Limb (tissue), 2 donors: Measurements from ENCODE around the gene MREG.

Experiments used
- DNase-seq, 2 donors: peaks; one replicate each; pipeline ENCODE4 v3.0.0-alpha.2; 2016; ENCODE audit errors: extremely low spot score in 2 of 2

Gene MREG, protein sequence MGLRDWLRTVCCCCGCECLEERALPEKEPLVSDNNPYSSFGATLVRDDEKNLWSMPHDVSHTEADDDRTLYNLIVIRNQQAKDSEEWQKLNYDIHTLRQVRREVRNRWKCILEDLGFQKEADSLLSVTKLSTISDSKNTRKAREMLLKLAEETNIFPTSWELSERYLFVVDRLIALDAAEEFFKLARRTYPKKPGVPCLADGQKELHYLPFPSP

DNA sequence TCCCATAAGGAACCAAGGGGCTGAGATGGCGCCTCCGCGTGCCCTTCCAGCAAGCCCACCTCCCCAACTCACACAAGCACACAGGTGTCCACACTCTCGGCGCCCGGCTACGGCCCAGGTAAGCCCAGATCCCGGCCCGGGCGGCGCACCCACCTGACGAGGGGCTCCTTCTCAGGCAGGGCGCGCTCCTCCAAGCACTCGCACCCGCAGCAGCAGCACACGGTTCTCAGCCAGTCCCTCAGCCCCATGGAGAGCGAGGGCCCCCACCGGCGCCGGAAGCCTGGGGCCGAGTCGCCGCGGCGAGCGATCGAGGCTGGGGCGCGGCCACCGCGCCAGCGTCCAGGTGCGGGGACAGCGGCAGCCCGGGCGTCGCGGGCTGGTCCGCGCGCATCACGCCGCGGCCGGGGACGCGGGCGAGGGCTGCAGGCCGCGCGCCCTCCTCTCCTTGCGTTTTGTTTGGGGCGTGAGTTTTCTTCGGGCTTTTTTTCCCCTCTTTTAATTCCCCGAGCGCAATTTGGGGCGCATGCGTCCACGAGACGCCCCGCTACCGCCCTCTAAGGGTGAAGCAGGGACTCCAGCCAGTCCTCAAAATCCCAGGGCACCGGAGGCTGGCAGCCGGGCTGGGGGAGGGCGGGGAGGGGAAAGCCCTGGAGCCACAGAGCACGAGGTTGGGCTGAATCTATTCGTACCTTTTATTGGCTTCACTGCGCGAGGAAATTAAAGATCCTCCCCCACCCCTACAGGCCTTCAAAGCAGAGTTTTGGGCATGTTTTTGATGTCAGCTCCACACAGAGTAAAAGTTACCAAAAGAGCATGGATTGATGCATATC lies at the start of gene MREG:
MREG (minus strand) TSS at position 472 of the 830 bp plus-strand sequence; CDS start at position 248, 224 bp downstream.
- peak; percentile 77 to 90 for DNase-seq

DNA sequence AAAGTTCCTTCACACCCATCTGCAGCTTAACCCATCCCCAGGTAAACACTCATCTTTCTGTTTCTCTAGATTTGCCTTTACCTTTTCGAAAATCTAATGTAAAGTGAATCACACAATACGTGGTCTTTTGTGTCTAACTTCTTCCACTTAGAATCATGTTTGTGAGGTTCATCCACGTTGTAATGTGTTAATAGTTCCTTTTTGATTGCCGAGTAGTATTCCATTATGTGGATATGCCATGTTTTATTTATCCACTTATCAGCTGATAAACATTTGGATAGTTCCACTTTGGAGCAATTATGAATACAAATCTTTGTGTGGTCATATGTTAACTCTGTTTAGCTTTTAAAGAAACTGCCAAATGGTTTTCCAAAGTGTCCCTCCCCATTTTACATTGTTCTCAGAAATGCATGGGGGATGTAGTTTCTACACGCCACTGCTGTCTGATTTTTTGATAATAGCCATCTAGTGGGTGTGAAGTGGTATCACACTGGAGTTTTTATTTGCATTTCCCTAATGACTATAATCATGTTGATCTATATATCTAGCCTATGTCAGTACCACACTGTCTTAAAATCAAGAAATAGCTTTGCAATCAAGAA lies 46.0 kb upstream of the MREG start:
- DNase-seq, result no peak

DNA sequence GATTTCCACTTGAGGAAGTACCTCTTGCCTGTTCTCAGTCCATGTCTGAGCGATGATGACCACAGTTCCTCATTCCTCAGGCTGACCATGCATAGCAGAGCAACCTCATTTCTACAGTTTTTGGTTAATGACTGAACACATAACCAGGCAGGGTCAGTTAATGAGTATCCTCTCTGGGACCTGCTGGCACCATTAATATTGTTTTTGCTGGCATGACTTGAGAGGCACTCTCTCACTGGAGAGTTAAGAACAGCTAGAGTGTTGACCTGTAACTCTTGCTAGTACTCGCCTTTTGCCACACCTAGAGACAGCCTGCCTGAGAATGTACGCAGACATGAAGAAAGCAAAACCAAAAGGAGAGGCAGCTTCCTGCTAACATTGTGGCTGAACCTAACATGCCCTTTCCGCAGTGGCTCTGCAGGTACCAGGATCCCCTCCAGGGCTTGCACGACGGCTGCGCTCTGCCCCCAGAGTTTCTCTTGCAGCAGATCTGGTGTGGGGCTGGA lies 44.4 kb upstream of the MREG start:
- no peak for DNase-seq

GRCh38 chr2:216056739-216057138 lies 43.4 kb upstream of the MREG start:
- no peak for DNase-seq

DNA sequence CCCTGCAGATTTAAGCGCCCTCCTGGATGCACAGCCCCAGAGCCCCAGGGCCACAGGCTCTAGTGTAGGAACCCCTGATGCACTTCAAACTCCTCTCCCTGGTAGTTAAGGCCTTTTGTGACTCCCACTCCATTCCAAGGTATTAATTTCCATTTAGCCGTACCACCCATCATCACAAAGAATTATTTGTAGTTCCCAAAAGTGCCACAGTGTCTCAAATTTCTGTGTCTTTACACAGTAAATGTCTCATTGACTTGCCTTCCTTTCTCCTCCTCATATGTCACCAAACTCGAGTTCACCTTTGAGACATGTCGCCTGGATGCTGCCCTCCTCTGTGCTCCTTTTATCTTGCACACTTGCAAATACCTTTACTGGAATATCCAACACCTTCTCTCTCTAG lies 42.3 kb upstream of the MREG start:
- no peak for DNase-seq

DNA sequence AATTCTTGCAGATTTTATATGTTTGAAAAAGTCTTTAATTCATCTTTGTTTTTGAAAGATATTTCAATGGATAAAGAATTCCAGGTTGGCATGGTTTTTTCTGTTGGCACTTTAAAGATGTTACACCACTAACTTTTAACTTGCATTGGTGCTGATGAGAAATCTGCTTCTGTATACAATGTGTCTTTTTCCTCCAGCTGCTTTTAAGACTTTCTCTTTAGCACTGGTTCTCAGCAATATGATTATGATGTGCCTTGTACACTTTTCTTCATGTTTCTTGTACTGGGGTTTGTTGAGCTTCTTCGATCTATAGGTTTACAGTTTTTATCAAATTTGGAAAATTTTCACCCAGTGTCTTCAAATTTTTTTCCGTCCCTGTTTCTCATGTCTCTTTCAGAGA lies 39.1 kb upstream of the MREG start:
- no peak for DNase-seq

DNA sequence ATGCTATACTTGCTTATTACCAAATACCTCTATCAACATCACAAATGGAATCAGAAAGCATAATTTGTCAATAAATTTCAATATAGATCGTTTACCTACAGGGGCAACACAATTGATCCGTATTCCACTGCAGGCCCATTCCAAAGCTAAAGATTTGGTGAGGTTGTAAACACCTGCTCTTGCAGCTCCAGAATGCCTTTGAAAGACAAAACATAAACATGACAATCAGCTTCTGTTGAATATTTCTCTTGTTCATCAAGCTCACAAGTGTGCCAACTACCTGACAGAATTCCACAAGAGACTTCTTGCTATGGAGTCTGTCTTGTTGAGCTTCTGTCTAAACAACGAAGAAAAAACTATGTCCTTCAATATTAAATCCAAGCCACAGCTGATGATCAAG lies 38.0 kb upstream of the MREG start:
- DNase-seq, result no peak

DNA sequence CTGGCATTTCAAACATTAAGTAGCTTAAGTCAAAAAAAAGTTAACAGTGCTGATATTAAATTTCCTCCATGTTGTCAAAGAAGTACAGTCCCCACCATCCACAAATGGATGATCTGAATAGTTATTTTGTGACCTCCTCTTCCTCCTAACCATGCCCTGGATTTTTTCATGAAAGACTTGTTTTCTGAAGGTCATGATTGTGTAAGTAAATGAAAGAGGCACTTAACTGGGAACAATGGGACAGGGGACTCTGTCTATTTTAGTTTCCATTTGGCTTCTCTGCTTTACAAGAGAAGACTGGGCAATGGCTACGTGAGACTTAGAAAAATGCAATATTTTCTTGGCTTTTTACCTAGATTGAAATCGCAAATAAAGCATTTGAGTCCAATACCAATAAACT lies 36.1 kb upstream of the MREG start:
- DNase-seq, result no peak

- no peak for DNase-seq
These were observed 34.0 kb upstream of the MREG start for GRCh38 chr2:216047397-216047796.

- DNase-seq, result no peak
These were observed 31.6 kb upstream of the MREG start for GRCh38 chr2:216044883-216045486.

- DNase-seq, result no peak
These were observed 30.6 kb upstream of the MREG start for GRCh38 chr2:216043949-216044348.

DNA sequence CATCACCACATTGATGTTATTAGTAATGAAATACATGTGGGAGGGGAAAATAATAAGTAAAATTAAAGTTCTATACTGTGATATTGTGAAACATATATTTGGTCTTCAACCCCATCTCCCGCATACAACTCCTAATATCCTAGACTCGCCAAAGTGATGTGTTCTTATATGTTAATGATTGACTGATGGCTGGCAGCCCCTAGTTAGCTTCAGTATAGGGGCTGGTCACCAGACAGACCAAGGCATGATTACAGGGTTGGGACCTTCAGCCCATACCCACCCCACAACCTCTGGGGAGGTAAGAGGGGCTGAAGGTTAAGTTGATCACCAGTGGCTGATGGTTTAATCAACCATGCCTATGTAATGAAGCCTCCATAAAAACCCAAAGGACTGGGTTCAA lies 28.1 kb upstream of the MREG start:
- DNase-seq, result no peak

GRCh38 chr2:216039918-216040317 lies 26.6 kb upstream of the MREG start:
- no peak for DNase-seq

GRCh38 chr2:216034065-216034464 lies 20.7 kb upstream of the MREG start:
- peak; percentile 65 to 81 for DNase-seq

- no peak for DNase-seq
These were observed 20.1 kb upstream of the MREG start for GRCh38 chr2:216033403-216033802.

DNA sequence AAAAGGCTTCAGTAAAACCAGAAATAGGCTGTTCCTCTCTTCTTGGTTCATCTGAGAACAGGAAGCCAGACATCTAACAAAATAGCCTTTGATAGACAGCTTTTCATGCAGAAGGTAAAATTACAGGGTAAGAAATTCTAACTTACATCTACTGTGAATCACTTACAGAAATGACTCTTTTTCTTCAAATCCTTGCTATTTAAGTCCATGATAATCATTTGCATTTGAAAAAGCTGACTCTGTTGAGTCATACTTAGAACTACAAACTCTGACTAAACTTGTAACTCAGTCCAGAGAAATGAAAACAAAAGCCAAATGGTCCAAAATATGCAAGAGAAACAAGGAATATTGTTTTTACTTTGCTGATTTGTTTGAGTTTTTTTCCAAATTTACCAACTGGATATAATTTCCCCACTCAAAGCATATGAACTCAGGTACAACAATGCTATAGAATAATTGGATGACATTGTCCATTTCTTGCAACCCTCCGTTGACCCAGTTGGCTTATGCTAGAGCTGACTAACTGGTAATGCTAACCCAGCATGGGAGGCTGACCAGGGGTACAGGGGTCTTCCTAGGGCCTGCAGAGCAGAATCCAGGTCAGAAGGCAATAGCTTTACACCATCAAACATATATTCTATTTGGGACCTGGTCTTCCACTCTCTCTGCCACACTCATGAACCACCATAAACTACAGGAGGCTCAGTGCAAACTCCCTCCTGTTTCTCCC lies 18.8 kb upstream of the MREG start:
- DNase-seq, result no peak

- DNase-seq, result no peak
These were observed 16.9 kb upstream of the MREG start for GRCh38 chr2:216030216-216030615.

DNA sequence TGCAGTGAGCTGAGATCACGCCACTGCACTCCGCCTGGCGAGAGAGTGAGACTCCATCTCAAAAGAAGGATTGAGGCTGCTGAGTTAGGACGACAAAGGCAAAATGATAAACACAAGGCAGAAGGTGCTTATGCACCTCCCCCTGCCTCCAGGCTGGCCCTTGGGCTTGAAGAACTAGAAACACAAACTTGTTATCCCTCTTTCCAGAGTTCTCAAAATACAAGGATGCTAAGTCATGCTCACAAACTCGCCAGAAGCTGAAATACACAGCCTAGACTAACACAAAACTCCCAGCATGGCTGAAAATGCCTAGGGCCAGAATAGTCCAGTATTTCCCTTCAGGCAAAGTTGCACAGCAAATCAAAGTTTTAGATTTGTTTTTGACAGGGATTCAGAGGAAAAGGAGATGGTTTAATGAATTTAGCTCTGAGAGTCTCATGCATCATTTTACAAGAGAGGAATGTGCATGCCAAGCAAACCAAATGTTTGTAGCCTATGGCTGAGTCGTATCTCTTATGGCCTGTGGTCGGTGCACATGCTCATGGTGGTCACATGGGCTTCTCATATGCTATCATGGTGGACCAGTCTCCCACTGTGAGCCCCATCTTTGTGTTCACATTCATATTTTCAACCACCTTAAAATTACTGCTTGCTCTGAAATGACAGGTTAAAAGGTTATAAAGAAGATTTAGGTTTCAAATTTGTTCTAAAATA lies 16.2 kb upstream of the MREG start:
- DNase-seq, result no peak

- no peak for DNase-seq
These were observed 11.5 kb upstream of the MREG start for GRCh38 chr2:216024779-216025336.

- peak; percentile 25 to 55 for DNase-seq
These were observed 9.8 kb upstream of the MREG start for GRCh38 chr2:216023055-216023648.
